Measurements from ENCODE around the gene MRPL37.

MRPL37 gene

GRCh38 chr1:54241364-54241763 is 41.4 kb downstream of the MRPL37 start:
- H3K36me3 ChIP-seq (ENCODE audit: control insufficient read depth in 2 of 2, insufficient read depth in 2 of 2, low read length in 2 of 2): peaks cover 25 to 33% of the 10 kb centered on the region in 2 donors
- H3K27me3 ChIP-seq (ENCODE audit: control insufficient read depth in 1 of 2, insufficient read depth in 2 of 2, low read length in 2 of 2): no peaks in the 10 kb centered on the region
- no peak overlapping the region for H3K4me3 ChIP-seq (ENCODE audit: low read length in 2 of 2)
- H3K4me1 ChIP-seq (ENCODE audit: control insufficient read depth, insufficient read depth, low read length): peaks cover 13% of the 10 kb centered on the region
- no peak overlapping the region for H3K27ac ChIP-seq (ENCODE audit: low read length)
- H3K9me3 ChIP-seq (ENCODE audit: control insufficient read depth in 2 of 2, low read length in 2 of 2): no peaks in the 10 kb centered on the region
- H3K9ac ChIP-seq (ENCODE audit: low read length in 2 of 2): no peak overlapping the region

GRCh38 chr1:54243022-54243421 is 43.1 kb downstream of the MRPL37 start:
- Histone ChIP-seq H3K27ac (ENCODE audit: low read length) (no peak overlapping the region), H3K36me3 (ENCODE audit: control insufficient read depth in 2 of 2, insufficient read depth in 2 of 2, low read length in 2 of 2) (peaks cover 11 to 19% of the 10 kb centered on the region in 2 donors), H3K4me1 (ENCODE audit: control insufficient read depth, insufficient read depth, low read length) (peaks cover 13% of the 10 kb centered on the region), H3K9me3 (ENCODE audit: control insufficient read depth in 2 of 2, low read length in 2 of 2) (no peaks in the 10 kb centered on the region), H3K4me3 (ENCODE audit: low read length in 2 of 2) (no peak overlapping the region), H3K9ac (ENCODE audit: low read length in 2 of 2) (no peak overlapping the region), H3K27me3 (ENCODE audit: control insufficient read depth in 1 of 2, insufficient read depth in 2 of 2, low read length in 2 of 2) (no peaks in the 10 kb centered on the region)

GRCh38 chr1:54244655-54245054 is 44.7 kb downstream of the MRPL37 start:
- Histone ChIP-seq H3K36me3 (ENCODE audit: control insufficient read depth in 2 of 2, insufficient read depth in 2 of 2, low read length in 2 of 2) (peaks cover 8 to 17% of the 10 kb centered on the region in 2 donors), H3K27me3 (ENCODE audit: control insufficient read depth in 1 of 2, insufficient read depth in 2 of 2, low read length in 2 of 2) (no peaks in the 10 kb centered on the region), H3K4me3 (ENCODE audit: low read length in 2 of 2) (no peak overlapping the region), H3K27ac (ENCODE audit: low read length) (no peak overlapping the region), H3K4me1 (ENCODE audit: control insufficient read depth, insufficient read depth, low read length) (peaks cover 15% of the 10 kb centered on the region), H3K9ac (ENCODE audit: low read length in 2 of 2) (no peak overlapping the region), H3K9me3 (ENCODE audit: control insufficient read depth in 2 of 2, low read length in 2 of 2) (no peaks in the 10 kb centered on the region)

- Histone ChIP-seq H3K27ac (ENCODE audit: low read length) (no peak overlapping the region), H3K36me3 (ENCODE audit: control insufficient read depth in 2 of 2, insufficient read depth in 2 of 2, low read length in 2 of 2) (peaks cover 8 to 16% of the 10 kb centered on the region in 2 donors)
These were observed 45.5 kb downstream of the MRPL37 start for GRCh38 chr1:54245501-54245900.

GRCh38 chr1:54246116-54246721 is 46.3 kb downstream of the MRPL37 start:
- Histone ChIP-seq H3K27me3 (ENCODE audit: control insufficient read depth in 1 of 2, insufficient read depth in 2 of 2, low read length in 2 of 2) (no peaks in the 10 kb centered on the region), H3K9me3 (ENCODE audit: control insufficient read depth in 2 of 2, low read length in 2 of 2) (no peaks in the 10 kb centered on the region), H3K36me3 (ENCODE audit: control insufficient read depth in 2 of 2, insufficient read depth in 2 of 2, low read length in 2 of 2) (peaks cover 13 to 16% of the 10 kb centered on the region in 2 donors), H3K4me3 (ENCODE audit: low read length in 2 of 2) (no peak overlapping the region), H3K27ac (ENCODE audit: low read length) (no peak overlapping the region), H3K9ac (ENCODE audit: low read length in 2 of 2) (no peak overlapping the region), H3K4me1 (ENCODE audit: control insufficient read depth, insufficient read depth, low read length) (peaks cover 15% of the 10 kb centered on the region)

More at GRCh38 chr1:54245501-54245900, 45.5 kb downstream of the MRPL37 start:
- no peak overlapping the region for H3K4me3 ChIP-seq (ENCODE audit: low read length in 2 of 2)
- no peak overlapping the region for H3K9ac ChIP-seq (ENCODE audit: low read length in 2 of 2)
- no peaks in the 10 kb centered on the region for H3K9me3 ChIP-seq (ENCODE audit: control insufficient read depth in 2 of 2, low read length in 2 of 2)
- H3K27me3 ChIP-seq (ENCODE audit: control insufficient read depth in 1 of 2, insufficient read depth in 2 of 2, low read length in 2 of 2): no peaks in the 10 kb centered on the region
- H3K4me1 ChIP-seq (ENCODE audit: control insufficient read depth, insufficient read depth, low read length): peaks cover 15% of the 10 kb centered on the region

GRCh38 chr1:54247863-54248515 is 48.0 kb downstream of the MRPL37 start:
- no peak overlapping the region for H3K9ac ChIP-seq (ENCODE audit: low read length in 2 of 2)
- peaks cover 15% of the 10 kb centered on the region for H3K4me1 ChIP-seq (ENCODE audit: control insufficient read depth, insufficient read depth, low read length)
- no peaks in the 10 kb centered on the region for H3K27me3 ChIP-seq (ENCODE audit: control insufficient read depth in 1 of 2, insufficient read depth in 2 of 2, low read length in 2 of 2)
- H3K9me3 ChIP-seq (ENCODE audit: control insufficient read depth in 2 of 2, low read length in 2 of 2): no peaks in the 10 kb centered on the region
- no peak overlapping the region for H3K27ac ChIP-seq (ENCODE audit: low read length)
- H3K4me3 ChIP-seq (ENCODE audit: low read length in 2 of 2): no peak overlapping the region
- peaks cover 11 to 13% of the 10 kb centered on the region in 2 donors for H3K36me3 ChIP-seq (ENCODE audit: control insufficient read depth in 2 of 2, insufficient read depth in 2 of 2, low read length in 2 of 2)

GRCh38 chr1:54248966-54249365 is 49.0 kb downstream of the MRPL37 start:
- peaks cover 15% of the 10 kb centered on the region for H3K4me1 ChIP-seq (ENCODE audit: control insufficient read depth, insufficient read depth, low read length)
- no peaks in the 10 kb centered on the region for H3K27me3 ChIP-seq (ENCODE audit: control insufficient read depth in 1 of 2, insufficient read depth in 2 of 2, low read length in 2 of 2)
- peaks cover 10 to 11% of the 10 kb centered on the region in 2 donors for H3K36me3 ChIP-seq (ENCODE audit: control insufficient read depth in 2 of 2, insufficient read depth in 2 of 2, low read length in 2 of 2)
- no peak overlapping the region for H3K27ac ChIP-seq (ENCODE audit: low read length)
- H3K4me3 ChIP-seq (ENCODE audit: low read length in 2 of 2): no peak overlapping the region
- no peak overlapping the region for H3K9ac ChIP-seq (ENCODE audit: low read length in 2 of 2)
- H3K9me3 ChIP-seq (ENCODE audit: control insufficient read depth in 2 of 2, low read length in 2 of 2): no peaks in the 10 kb centered on the region

- H3K9ac ChIP-seq (ENCODE audit: low read length in 2 of 2): no peak overlapping the region
- H3K27me3 ChIP-seq (ENCODE audit: control insufficient read depth in 1 of 2, insufficient read depth in 2 of 2, low read length in 2 of 2): no peaks in the 10 kb centered on the region
- no peak overlapping the region for H3K4me3 ChIP-seq (ENCODE audit: low read length in 2 of 2)
- no peak overlapping the region for H3K27ac ChIP-seq (ENCODE audit: low read length)
- H3K4me1 ChIP-seq (ENCODE audit: control insufficient read depth, insufficient read depth, low read length): peaks cover 15% of the 10 kb centered on the region
- H3K36me3 ChIP-seq (ENCODE audit: control insufficient read depth in 2 of 2, insufficient read depth in 2 of 2, low read length in 2 of 2): peaks cover 11 to 13% of the 10 kb centered on the region in 2 donors
- no peaks in the 10 kb centered on the region for H3K9me3 ChIP-seq (ENCODE audit: control insufficient read depth in 2 of 2, low read length in 2 of 2)
These were observed 50.0 kb downstream of the MRPL37 start for GRCh38 chr1:54249819-54250435.

GRCh38 chr1:54250670-54251069 is 50.7 kb downstream of the MRPL37 start:
- no peak overlapping the region for H3K4me3 ChIP-seq (ENCODE audit: low read length in 2 of 2)
- no peaks in the 10 kb centered on the region for H3K27me3 ChIP-seq (ENCODE audit: control insufficient read depth in 1 of 2, insufficient read depth in 2 of 2, low read length in 2 of 2)
- H3K27ac ChIP-seq (ENCODE audit: low read length): no peak overlapping the region
- no peak overlapping the region for H3K9ac ChIP-seq (ENCODE audit: low read length in 2 of 2)
- H3K36me3 ChIP-seq (ENCODE audit: control insufficient read depth in 2 of 2, insufficient read depth in 2 of 2, low read length in 2 of 2): peaks cover 11 to 13% of the 10 kb centered on the region in 2 donors
- H3K4me1 ChIP-seq (ENCODE audit: control insufficient read depth, insufficient read depth, low read length): peaks cover 11% of the 10 kb centered on the region
- no peaks in the 10 kb centered on the region for H3K9me3 ChIP-seq (ENCODE audit: control insufficient read depth in 2 of 2, low read length in 2 of 2)

GRCh38 chr1:54252371-54252936 is 52.5 kb downstream of the MRPL37 start:
- Histone ChIP-seq H3K27ac (ENCODE audit: low read length) (no peak overlapping the region), H3K36me3 (ENCODE audit: control insufficient read depth in 2 of 2, insufficient read depth in 2 of 2, low read length in 2 of 2) (peaks cover 11 to 14% of the 10 kb centered on the region in 2 donors), H3K9me3 (ENCODE audit: control insufficient read depth in 2 of 2, low read length in 2 of 2) (no peaks in the 10 kb centered on the region), H3K4me3 (ENCODE audit: low read length in 2 of 2) (no peak overlapping the region), H3K4me1 (ENCODE audit: control insufficient read depth, insufficient read depth, low read length) (peaks cover 8% of the 10 kb centered on the region), H3K9ac (ENCODE audit: low read length in 2 of 2) (no peak overlapping the region), H3K27me3 (ENCODE audit: control insufficient read depth in 1 of 2, insufficient read depth in 2 of 2, low read length in 2 of 2) (no peaks in the 10 kb centered on the region)

Data from stomach smooth muscle (tissue), 2 donors.